Measurements from ENCODE around the gene SMIM3.
"Not testable (repeated sequence)": the region's sequence is repeated elsewhere in the genome, so short reads cannot be mapped to it uniquely, and the experiment has no call there.

- TF ChIP-seq EZH2 (IDR thresholded peaks at IDR 0.05; ENCODE audit: low read depth, unreplicated experiment); REST (IDR thresholded peaks at IDR 0.05; ENCODE audit: unreplicated experiment); CTCF (conservative IDR thresholded peaks at IDR 0.05; ENCODE audit: low read depth in 2 of 2); EZH2phosphoT487 (IDR thresholded peaks at IDR 0.05; ENCODE audit: unreplicated experiment); CREB1 (CRISPR knock-in tag; IDR thresholded peaks at IDR 0.05; ENCODE audit: low read depth); POLR2AphosphoS5 (IDR thresholded peaks at IDR 0.05; ENCODE audit: low read depth); ETS1 (IDR thresholded peaks at IDR 0.05); ZNF331 (CRISPR knock-in tag; IDR thresholded peaks at IDR 0.05; ENCODE audit: low read depth); JUNB (IDR thresholded peaks at IDR 0.05; ENCODE audit: unreplicated experiment); ZNF114 (CRISPR knock-in tag; IDR thresholded peaks at IDR 0.05); ZNF462 (CRISPR knock-in tag; IDR thresholded peaks at IDR 0.05); NANOG (IDR thresholded peaks at IDR 0.05; ENCODE audit: borderline replicate concordance): not testable (repeated sequence)
Observed at GRCh38 chr5:150743142-150743488, 35.4 kb upstream of the SMIM3 start.

Data from GM23338 (cell line).